Stimulated activated CD8-positive, alpha-beta memory T cell treated with anti-CD3 and anti-CD28 coated beads, Interleukin-7, amount 100 ng/mL, for 48 hours (primary cell): Measurements from ENCODE around the gene ZNF276.
"Not testable (repeated sequence)": the region's sequence is repeated elsewhere in the genome, so short reads cannot be mapped to it uniquely, and the experiment has no call there.

Source experiments
- DNase-seq, 2 donors: peaks; one replicate each; pipeline ENCODE4 v3.0.0-alpha.2; 2020; ENCODE audit warnings: low read depth in 1 of 2; ENCODE audit errors: extremely low read depth in 1 of 2

Gene ZNF276

GRCh38 chr16:89720813-89721545, at the start of gene ZNF276, which contains the start of gene VPS9D1:
TSS of gene ZNF276 (plus strand) at chr16:89721537. CDS start at chr16:89721641, 104 bp downstream.
TSS of gene VPS9D1 (minus strand) at chr16:89720898. CDS start at chr16:89720861, 37 bp downstream.
- peak; percentile 71 to 75 for DNase-seq

DNA sequence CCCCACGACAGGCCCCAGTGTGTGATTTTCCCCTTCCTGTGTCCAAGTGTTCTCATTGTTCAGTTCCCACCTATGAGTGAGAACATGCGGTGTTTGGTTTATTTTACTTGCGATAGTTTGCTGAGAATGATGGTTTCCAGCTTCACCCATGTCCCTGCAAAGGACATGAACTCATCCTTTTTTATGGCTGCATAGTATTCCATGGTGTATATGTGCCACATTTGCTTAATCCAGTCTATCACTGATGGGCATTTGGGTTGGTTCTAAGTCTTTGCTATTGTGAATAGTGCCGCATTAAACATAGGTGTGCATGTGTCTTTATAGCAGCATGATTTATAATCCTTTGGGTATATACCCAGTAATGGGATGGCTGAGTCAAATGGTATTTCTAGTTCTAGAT, 49.8 kb upstream of the ZNF276 start:
- not testable (repeated sequence) for DNase-seq

- DNase-seq, result no peak
Measured at GRCh38 chr16:89672177-89672941, 49.0 kb upstream of the ZNF276 start.

GRCh38 chr16:89678258-89678657, 43.1 kb upstream of the ZNF276 start:
- DNase-seq, result no peak

GRCh38 chr16:89685916-89686315, 35.4 kb upstream of the ZNF276 start:
- DNase-seq, result no peak

- DNase-seq, result peak; percentile 73 to 83
Measured at GRCh38 chr16:89686520-89687091, 34.7 kb upstream of the ZNF276 start, which contains the start of gene CDK10. TSS of gene CDK10 (plus strand) at chr16:89686689. CDS start at chr16:89686711, 22 bp downstream.

DNA sequence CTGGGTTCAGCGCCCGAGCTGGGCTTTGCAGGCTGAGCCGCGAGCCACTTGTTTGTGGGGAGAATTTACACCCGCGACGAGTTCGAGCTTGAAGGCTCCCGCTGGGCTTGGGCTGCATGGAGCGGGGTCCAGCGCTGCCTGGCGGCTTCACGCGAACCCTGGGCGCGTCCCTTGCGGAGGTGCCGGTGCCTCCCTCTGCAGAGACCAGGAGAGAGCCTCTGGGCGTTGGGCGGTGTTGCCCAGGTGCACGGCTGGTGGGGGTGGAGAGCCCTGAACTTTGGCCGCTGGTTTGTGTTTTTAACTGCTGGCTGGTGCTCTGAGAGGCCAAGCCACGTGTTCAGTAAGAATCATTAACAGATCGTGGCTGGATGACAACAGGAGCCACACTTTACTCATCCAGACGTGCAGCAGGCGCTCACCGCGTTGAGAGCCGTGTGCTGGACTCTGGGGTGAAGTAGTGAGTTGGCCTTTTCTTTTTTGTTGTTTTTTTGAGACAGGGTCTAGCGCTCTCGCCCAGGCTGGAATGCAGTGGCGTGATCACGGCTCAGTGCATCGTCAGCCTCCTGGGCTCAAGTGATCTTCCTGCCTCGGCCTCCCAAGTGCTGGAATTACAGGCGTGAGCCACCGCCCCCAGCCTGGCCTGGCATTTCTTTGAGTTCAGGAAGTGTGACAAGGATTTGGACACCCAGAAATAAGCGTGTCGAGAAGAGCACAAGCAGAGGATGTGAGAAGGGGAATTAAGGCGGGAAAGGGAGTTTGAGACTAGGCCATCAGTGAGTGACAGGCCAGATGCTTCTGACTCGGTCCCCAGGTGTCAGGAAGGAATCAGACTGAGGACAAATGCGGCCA, 34.0 kb upstream of the ZNF276 start:
- no peak for DNase-seq

GRCh38 chr16:89688395-89688794, 32.9 kb upstream of the ZNF276 start:
- DNase-seq, result no peak

GRCh38 chr16:89689142-89689541, 32.2 kb upstream of the ZNF276 start:
- DNase-seq, result no peak

GRCh38 chr16:89689621-89690020, 31.7 kb upstream of the ZNF276 start:
- DNase-seq, result not testable (repeated sequence)

DNA sequence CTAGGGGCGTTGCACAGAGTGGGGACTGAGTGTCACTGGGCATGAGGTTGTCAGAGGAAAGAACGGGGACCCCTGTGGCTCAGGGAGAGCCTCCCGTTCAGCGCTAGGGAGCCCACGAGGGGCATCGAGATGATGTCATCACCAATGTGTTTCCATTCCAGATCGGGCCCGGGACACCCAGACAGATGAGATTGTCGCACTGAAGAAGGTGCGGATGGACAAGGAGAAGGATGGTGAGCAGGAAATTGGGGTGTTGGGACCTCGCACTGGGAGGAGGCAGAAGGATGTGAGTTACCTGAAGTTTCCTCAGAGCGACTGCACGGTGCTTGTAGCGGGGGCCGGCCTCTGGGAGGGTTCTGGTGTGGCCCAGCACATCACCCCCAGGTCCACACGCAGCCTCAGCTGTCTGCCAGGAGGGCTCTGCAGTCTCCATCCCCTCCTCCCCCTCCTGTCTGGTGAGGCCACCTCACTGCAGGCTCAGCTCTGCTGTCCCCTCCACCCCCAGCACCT, 30.9 kb upstream of the ZNF276 start:
- no peak for DNase-seq

- DNase-seq, result no peak
Measured at GRCh38 chr16:89691231-89691985, 29.9 kb upstream of the ZNF276 start.

- no peak for DNase-seq
Measured at GRCh38 chr16:89691986-89692569, 29.3 kb upstream of the ZNF276 start.

GRCh38 chr16:89693289-89693731, 28.0 kb upstream of the ZNF276 start:
- DNase-seq, result no peak

- no peak for DNase-seq
Measured at GRCh38 chr16:89693931-89694783, 27.2 kb upstream of the ZNF276 start.

GRCh38 chr16:89694784-89695085, 26.6 kb upstream of the ZNF276 start:
- not testable (repeated sequence) for DNase-seq

DNA sequence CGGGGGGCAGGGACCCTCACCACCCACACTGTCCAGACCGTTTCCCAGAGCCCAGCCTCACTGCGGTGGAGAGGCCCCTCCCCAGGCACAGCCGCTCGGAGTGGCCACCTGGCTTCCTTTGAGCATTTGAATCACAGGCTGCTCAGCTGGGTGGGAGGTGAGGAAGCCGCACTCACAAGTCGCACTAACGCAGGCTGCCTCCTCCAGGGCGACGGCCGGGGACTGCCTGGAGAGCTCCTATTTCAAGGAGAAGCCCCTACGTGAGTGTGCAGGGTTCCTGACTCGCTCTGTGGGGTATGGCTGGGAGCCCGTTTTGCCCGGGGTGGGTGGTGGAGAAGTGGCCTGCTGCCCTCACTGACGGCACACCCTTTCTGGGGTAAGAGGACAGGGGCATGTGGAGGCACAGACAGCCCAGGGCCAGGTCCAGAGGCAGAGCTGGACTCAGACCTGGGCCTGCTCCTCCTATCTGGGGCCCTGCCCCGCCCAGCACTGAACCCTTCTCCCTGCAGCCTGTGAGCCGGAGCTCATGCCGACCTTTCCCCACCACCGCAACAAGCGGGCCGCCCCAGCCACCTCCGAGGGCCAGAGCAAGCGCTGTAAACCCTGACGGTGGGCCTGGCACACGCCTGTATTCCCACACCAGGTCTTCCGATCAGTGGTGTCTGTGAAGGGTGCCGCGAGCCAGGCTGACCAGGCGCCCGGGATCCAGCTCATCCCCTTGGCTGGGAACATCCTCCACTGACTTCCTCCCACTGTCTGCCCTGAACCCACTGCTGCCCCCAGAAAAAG, 26.1 kb upstream of the ZNF276 start:
- DNase-seq, result no peak
